Uterus (tissue), 4 donors: ENCODE measurements around the gene SNX30. TPM values are rescaled to one million over a fixed set of nuclear protein-coding genes. Genes with fewer than 3 reads are reported as not detected.

Experiments used
- DNase-seq, 2 donors: peaks; one replicate each; pipeline ENCODE4 v3.0.0-alpha.2; 2019 to 2020
- H3K27ac ChIP-seq, 2 donors: fragments of 200-600 bp; sonication (generic); 1 replicate in 1 of 2; 2 replicates in 1 of 2; pipeline ENCODE4 v1.5.1; 2016 to 2018
- H3K27me3 ChIP-seq, 2 donors: fragments of 200-600 bp; sonication (generic); one replicate each; pipeline ENCODE4 v1.5.1; 2018 to 2019; ENCODE audit warnings: control low read depth in 1 of 2
- H3K36me3 ChIP-seq, 2 donors: fragments of 200-600 bp; sonication (generic); one replicate each; pipeline ENCODE4 v1.5.1; 2019; ENCODE audit warnings: control low read depth in 1 of 2
- H3K4me1 ChIP-seq, 2 donors: fragments of 200-600 bp; sonication (generic); one replicate each; pipeline ENCODE4 v1.5.1; 2018 to 2019; ENCODE audit warnings: control low read depth in 1 of 2
- H3K4me3 ChIP-seq, 2 donors: fragments of 200-600 bp; sonication (generic); 1 replicate in 1 of 2; 2 replicates in 1 of 2; pipeline ENCODE4 v1.5.1; 2018 to 2019; ENCODE audit warnings: mild to moderate bottlenecking in 1 of 2
- H3K9me3 ChIP-seq, 2 donors: fragments of 200-600 bp; sonication (generic); one replicate each; pipeline ENCODE4 v1.5.1; 2019; ENCODE audit warnings: control low read depth in 1 of 2
- POLR2A ChIP-seq, 2 donors: fragments of 450-650 bp; IDR thresholded peaks; one replicate each; pipeline ENCODE4 v1.6.1; 2016; ENCODE audit warnings: antibody characterized with exemption in 2 of 2, mild to moderate bottlenecking in 1 of 2, moderate library complexity in 1 of 2
- intact Hi-C: fragments of 100-400 bp; cut with DNase I; formaldehyde crosslinking; loops from one replicate; pipeline ENCODE4 v1.15.1; 2023; ENCODE audit warnings: low total_unique reads
- total RNA-seq, 4 donors: library from RNA; depleted of rRNA in 3 of 4; stranded (reverse); fragments of >200 nt in 3 of 4; gene quantifications; one replicate each; pipeline versions ENCODE4 v1.1.0 to v1.2.4, GENCODE V29; 2014 to 2023
- TF ChIP-seq, protein P1 (sequence below), 4 experiments: fragments of 200-600 bp in 2 of 4; fragments of 450-650 bp in 2 of 4; sonication (generic) in 2 of 4; IDR thresholded peaks; one replicate each; pipeline ENCODE4 v1.5.1; 2016 to 2019; ENCODE audit warnings: antibody characterized with exemption in 4 of 4, mild to moderate bottlenecking in 2 of 4, moderate library complexity in 1 of 4
- donor health status: DM: yes; HTN: yes; CAD: no.

Gene SNX30
- total RNA-seq, 4 donors from 2014 or later, result 3.1 to 20.3 (median 11.6) TPM

- no peak for DNase-seq
- Histone ChIP-seq H3K9me3 (no peaks in the 10 kb centered on the region), H3K27me3 (no peaks in the 10 kb centered on the region), H3K36me3 (no peaks in the 10 kb centered on the region), H3K4me1 (no peaks in the 10 kb centered on the region), H3K27ac (no peak overlapping the region), H3K4me3 (no peak overlapping the region)
- TF ChIP-seq POLR2A (IDR thresholded peaks at IDR 0.05), result no peak
- TF ChIP-seq, protein P1, sequence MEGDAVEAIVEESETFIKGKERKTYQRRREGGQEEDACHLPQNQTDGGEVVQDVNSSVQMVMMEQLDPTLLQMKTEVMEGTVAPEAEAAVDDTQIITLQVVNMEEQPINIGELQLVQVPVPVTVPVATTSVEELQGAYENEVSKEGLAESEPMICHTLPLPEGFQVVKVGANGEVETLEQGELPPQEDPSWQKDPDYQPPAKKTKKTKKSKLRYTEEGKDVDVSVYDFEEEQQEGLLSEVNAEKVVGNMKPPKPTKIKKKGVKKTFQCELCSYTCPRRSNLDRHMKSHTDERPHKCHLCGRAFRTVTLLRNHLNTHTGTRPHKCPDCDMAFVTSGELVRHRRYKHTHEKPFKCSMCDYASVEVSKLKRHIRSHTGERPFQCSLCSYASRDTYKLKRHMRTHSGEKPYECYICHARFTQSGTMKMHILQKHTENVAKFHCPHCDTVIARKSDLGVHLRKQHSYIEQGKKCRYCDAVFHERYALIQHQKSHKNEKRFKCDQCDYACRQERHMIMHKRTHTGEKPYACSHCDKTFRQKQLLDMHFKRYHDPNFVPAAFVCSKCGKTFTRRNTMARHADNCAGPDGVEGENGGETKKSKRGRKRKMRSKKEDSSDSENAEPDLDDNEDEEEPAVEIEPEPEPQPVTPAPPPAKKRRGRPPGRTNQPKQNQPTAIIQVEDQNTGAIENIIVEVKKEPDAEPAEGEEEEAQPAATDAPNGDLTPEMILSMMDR (IDR thresholded peaks at IDR 0.05), result no peak
- intact Hi-C loops, result no loop called here
Measured at GRCh38 chr9:112846528-112847488, 96.2 kb downstream of the SNX30 start.

GRCh38 chr9:112848316-112849151, 98.0 kb downstream of the SNX30 start:
- Histone ChIP-seq H3K36me3 (no peaks in the 10 kb centered on the region), H3K4me1 (no peaks in the 10 kb centered on the region), H3K27me3 (no peaks in the 10 kb centered on the region), H3K4me3 (no peak overlapping the region), H3K27ac (no peak overlapping the region), H3K9me3 (no peaks in the 10 kb centered on the region)
- intact Hi-C loops, result no loop called here
- no peak for DNase-seq
- TF ChIP-seq, protein P1 (IDR thresholded peaks at IDR 0.05), result no peak
- no peak for TF ChIP-seq POLR2A (IDR thresholded peaks at IDR 0.05)

- Histone ChIP-seq H3K4me1 (no peaks in the 10 kb centered on the region), H3K27me3 (no peaks in the 10 kb centered on the region), H3K27ac (no peak overlapping the region), H3K36me3 (no peaks in the 10 kb centered on the region), H3K4me3 (no peak overlapping the region), H3K9me3 (no peaks in the 10 kb centered on the region)
- no peak for DNase-seq
- TF ChIP-seq POLR2A (IDR thresholded peaks at IDR 0.05), result no peak
- TF ChIP-seq, protein P1 (IDR thresholded peaks at IDR 0.05), result no peak
- intact Hi-C loops, result no loop called here
Measured at GRCh38 chr9:112849363-112849922, 98.9 kb downstream of the SNX30 start.

GRCh38 chr9:112850840-112851239, 100.3 kb downstream of the SNX30 start:
- Histone ChIP-seq H3K36me3 (no peaks in the 10 kb centered on the region), H3K4me3 (no peak overlapping the region), H3K27ac (no peak overlapping the region), H3K9me3 (no peaks in the 10 kb centered on the region), H3K4me1 (no peaks in the 10 kb centered on the region), H3K27me3 (no peaks in the 10 kb centered on the region)
- intact Hi-C loops, result no loop called here
- no peak for DNase-seq
- TF ChIP-seq, protein P1 (IDR thresholded peaks at IDR 0.05), result no peak
- TF ChIP-seq POLR2A (IDR thresholded peaks at IDR 0.05), result no peak
